Erythroblast (primary cell): ENCODE data around the gene SSNA1.
A peak's percentile ranks its signal among the peaks of the same experiment; 100 is the strongest.

Experiments used
- GATA1 ChIP-seq: IDR thresholded peaks from 2 replicates; pipeline ENCODE4 v1.6.1; 2011; ENCODE audit warnings: low read depth, mild to moderate bottlenecking, control low read depth, low read length, moderate library complexity
- POLR2A ChIP-seq: IDR thresholded peaks from 2 replicates; pipeline ENCODE4 v1.6.1; 2011; ENCODE audit warnings: mild to moderate bottlenecking, low read length

- peak; percentile 82 for TF ChIP-seq POLR2A
- TF ChIP-seq GATA1, result no peak
These were observed 34.8 kb downstream of the SSNA1 start for GRCh38 chr9:137223078-137223970.
